ENCODE data around the gene CDH12. TPM values are rescaled to one million over a fixed set of nuclear protein-coding genes. Genes with fewer than 3 reads are reported as not detected.
"Not testable (repeated sequence)": the region's sequence is repeated elsewhere in the genome, so short reads cannot be mapped to it uniquely, and the experiment has no call there.

The CDH12 gene
- polyA plus RNA-seq, 4 donors = 2.6 TPM; not detected in 3

- no peaks in the 10 kb centered on the region for H3K27me3 ChIP-seq (ENCODE audit: control insufficient read depth in 3 of 3, insufficient read depth in 3 of 3, low read length in 3 of 3)
- no peaks in the 10 kb centered on the region for H3K36me3 ChIP-seq (ENCODE audit: control insufficient read depth in 3 of 3, insufficient read depth in 2 of 3, low read depth in 1 of 3, low read length in 3 of 3)
- no peak overlapping the region for H3K4me3 ChIP-seq (ENCODE audit: low read depth in 1 of 3, low read length in 3 of 3)
- no peak overlapping the region for H3K27ac ChIP-seq (ENCODE audit: low read depth in 1 of 3, low read length in 2 of 3)
- no peak for FAIRE-seq
- no peak for DNase-seq
- WGBS, 3 donors = 49 to 64% (median 54%) methylated on average over 2 of the region's 2 CpGs
- no peaks in the 10 kb centered on the region for H3K4me1 ChIP-seq (ENCODE audit: control insufficient read depth in 3 of 3, insufficient read depth in 2 of 3, low read depth in 1 of 3, low read length in 2 of 3)
- no peaks in the 10 kb centered on the region for H3K9me3 ChIP-seq (ENCODE audit: control insufficient read depth in 2 of 2, insufficient read depth in 1 of 2, low read depth in 1 of 2, low read length in 1 of 2)
Observed at GRCh38 chr5:22793463-22793862, 59.7 kb downstream of the CDH12 start.

- H3K4me1 ChIP-seq (ENCODE audit: control insufficient read depth in 3 of 3, insufficient read depth in 2 of 3, low read depth in 1 of 3, low read length in 2 of 3) = no peaks in the 10 kb centered on the region
- DNase-seq (no peak), FAIRE-seq (no peak)
- no peaks in the 10 kb centered on the region for H3K9me3 ChIP-seq (ENCODE audit: control insufficient read depth in 2 of 2, insufficient read depth in 1 of 2, low read depth in 1 of 2, low read length in 1 of 2)
- H3K27ac ChIP-seq (ENCODE audit: low read depth in 1 of 3, low read length in 2 of 3) = no peak overlapping the region
- H3K27me3 ChIP-seq (ENCODE audit: control insufficient read depth in 3 of 3, insufficient read depth in 3 of 3, low read length in 3 of 3) = no peaks in the 10 kb centered on the region
- no peak overlapping the region for H3K4me3 ChIP-seq (ENCODE audit: low read depth in 1 of 3, low read length in 3 of 3)
- 62 to 79% (median 73%) methylated on average over 1 of the region's 1 CpG for WGBS, 3 donors
- H3K36me3 ChIP-seq (ENCODE audit: control insufficient read depth in 3 of 3, insufficient read depth in 2 of 3, low read depth in 1 of 3, low read length in 3 of 3) = no peaks in the 10 kb centered on the region
Observed at GRCh38 chr5:22787807-22788206, 65.3 kb downstream of the CDH12 start.

- H3K9me3 ChIP-seq (ENCODE audit: control insufficient read depth in 2 of 2, insufficient read depth in 1 of 2, low read depth in 1 of 2, low read length in 1 of 2) = no peaks in the 10 kb centered on the region
- H3K4me1 ChIP-seq (ENCODE audit: control insufficient read depth in 3 of 3, insufficient read depth in 2 of 3, low read depth in 1 of 3, low read length in 2 of 3) = no peaks in the 10 kb centered on the region
- 67 to 86% (median 81%) methylated on average over 5 of the region's 5 CpGs for WGBS, 3 donors
- H3K27me3 ChIP-seq (ENCODE audit: control insufficient read depth in 3 of 3, insufficient read depth in 3 of 3, low read length in 3 of 3) = no peaks in the 10 kb centered on the region
- FAIRE-seq (peak; percentile 23), DNase-seq (no peak)
- H3K36me3 ChIP-seq (ENCODE audit: control insufficient read depth in 3 of 3, insufficient read depth in 2 of 3, low read depth in 1 of 3, low read length in 3 of 3) = no peaks in the 10 kb centered on the region
- no peak overlapping the region for H3K27ac ChIP-seq (ENCODE audit: low read depth in 1 of 3, low read length in 2 of 3)
- no peak overlapping the region for H3K4me3 ChIP-seq (ENCODE audit: low read depth in 1 of 3, low read length in 3 of 3)
Observed at GRCh38 chr5:22787398-22787797, 65.7 kb downstream of the CDH12 start.

GRCh38 chr5:22780756-22781155 is 72.4 kb downstream of the CDH12 start:
- H3K36me3 ChIP-seq (ENCODE audit: control insufficient read depth in 3 of 3, insufficient read depth in 2 of 3, low read depth in 1 of 3, low read length in 3 of 3) = no peaks in the 10 kb centered on the region
- H3K4me3 ChIP-seq (ENCODE audit: low read depth in 1 of 3, low read length in 3 of 3) = no peak overlapping the region
- H3K4me1 ChIP-seq (ENCODE audit: control insufficient read depth in 3 of 3, insufficient read depth in 2 of 3, low read depth in 1 of 3, low read length in 2 of 3) = no peaks in the 10 kb centered on the region
- H3K9me3 ChIP-seq (ENCODE audit: control insufficient read depth in 2 of 2, insufficient read depth in 1 of 2, low read depth in 1 of 2, low read length in 1 of 2) = no peaks in the 10 kb centered on the region
- FAIRE-seq = no peak
- no peak for DNase-seq
- H3K27me3 ChIP-seq (ENCODE audit: control insufficient read depth in 3 of 3, insufficient read depth in 3 of 3, low read length in 3 of 3) = no peaks in the 10 kb centered on the region
- H3K27ac ChIP-seq (ENCODE audit: low read depth in 1 of 3, low read length in 2 of 3) = no peak overlapping the region

- no peak for FAIRE-seq
- H3K4me3 ChIP-seq (ENCODE audit: low read depth in 1 of 3, low read length in 3 of 3) = no peak overlapping the region
- no peaks in the 10 kb centered on the region for H3K27me3 ChIP-seq (ENCODE audit: control insufficient read depth in 3 of 3, insufficient read depth in 3 of 3, low read length in 3 of 3)
- H3K9me3 ChIP-seq (ENCODE audit: control insufficient read depth in 2 of 2, insufficient read depth in 1 of 2, low read depth in 1 of 2, low read length in 1 of 2) = no peaks in the 10 kb centered on the region
- no peaks in the 10 kb centered on the region for H3K4me1 ChIP-seq (ENCODE audit: control insufficient read depth in 3 of 3, insufficient read depth in 2 of 3, low read depth in 1 of 3, low read length in 2 of 3)
- no peaks in the 10 kb centered on the region for H3K36me3 ChIP-seq (ENCODE audit: control insufficient read depth in 3 of 3, insufficient read depth in 2 of 3, low read depth in 1 of 3, low read length in 3 of 3)
- 44 to 66% (median 53%) methylated on average over 3 of the region's 3 CpGs for WGBS, 3 donors
- no peak for DNase-seq
- no peak overlapping the region for H3K27ac ChIP-seq (ENCODE audit: low read depth in 1 of 3, low read length in 2 of 3)
Observed at GRCh38 chr5:22779499-22779898, 73.6 kb downstream of the CDH12 start.

- no peaks in the 10 kb centered on the region for H3K4me1 ChIP-seq (ENCODE audit: control insufficient read depth in 3 of 3, insufficient read depth in 2 of 3, low read depth in 1 of 3, low read length in 2 of 3)
- H3K36me3 ChIP-seq (ENCODE audit: control insufficient read depth in 3 of 3, insufficient read depth in 2 of 3, low read depth in 1 of 3, low read length in 3 of 3) = no peaks in the 10 kb centered on the region
- H3K9me3 ChIP-seq (ENCODE audit: control insufficient read depth in 2 of 2, insufficient read depth in 1 of 2, low read depth in 1 of 2, low read length in 1 of 2) = no peaks in the 10 kb centered on the region
- no peak overlapping the region for H3K27ac ChIP-seq (ENCODE audit: low read depth in 1 of 3, low read length in 2 of 3)
- no peaks in the 10 kb centered on the region for H3K27me3 ChIP-seq (ENCODE audit: control insufficient read depth in 3 of 3, insufficient read depth in 3 of 3, low read length in 3 of 3)
- H3K4me3 ChIP-seq (ENCODE audit: low read depth in 1 of 3, low read length in 3 of 3) = no peak overlapping the region
- 79 to 87% (median 86%) methylated on average over 6 of the region's 6 CpGs for WGBS, 3 donors
- DNase-seq (no peak), FAIRE-seq (no peak)
Observed at GRCh38 chr5:22776285-22776684, 76.9 kb downstream of the CDH12 start.

- DNase-seq; H3K36me3 ChIP-seq (ENCODE audit: control insufficient read depth in 3 of 3, insufficient read depth in 2 of 3, low read depth in 1 of 3, low read length in 3 of 3); H3K9me3 ChIP-seq (ENCODE audit: control insufficient read depth in 2 of 2, insufficient read depth in 1 of 2, low read depth in 1 of 2, low read length in 1 of 2); H3K27ac ChIP-seq (ENCODE audit: low read depth in 1 of 3, low read length in 2 of 3); H3K27me3 ChIP-seq (ENCODE audit: control insufficient read depth in 3 of 3, insufficient read depth in 3 of 3, low read length in 3 of 3); H3K4me1 ChIP-seq (ENCODE audit: control insufficient read depth in 3 of 3, insufficient read depth in 2 of 3, low read depth in 1 of 3, low read length in 2 of 3); H3K4me3 ChIP-seq (ENCODE audit: low read depth in 1 of 3, low read length in 3 of 3); FAIRE-seq: not testable (repeated sequence)
- WGBS, 3 donors = 83 to 96% (median 89%) methylated on average over 1 of the region's 1 CpG
Observed at GRCh38 chr5:22774214-22774613, 78.9 kb downstream of the CDH12 start.

GRCh38 chr5:22764736-22765135 is 88.4 kb downstream of the CDH12 start:
- 69% methylated on average over 5 of the region's 5 CpGs for WGBS, 3 donors

GRCh38 chr5:22757776-22758175 is 95.4 kb downstream of the CDH12 start:
- FAIRE-seq = no peak
- DNase-seq = no peak
- WGBS, 3 donors = 56 to 66% (median 58%) methylated on average over 4 of the region's 4 CpGs

More at GRCh38 chr5:22764736-22765135, 88.4 kb downstream of the CDH12 start:
- H3K9me3 ChIP-seq (ENCODE audit: control insufficient read depth in 2 of 2, insufficient read depth in 1 of 2, low read depth in 1 of 2, low read length in 1 of 2) = no peaks in the 10 kb centered on the region
- H3K27ac ChIP-seq (ENCODE audit: low read depth in 1 of 3, low read length in 2 of 3) = no peak overlapping the region
- FAIRE-seq (no peak), DNase-seq (no peak)
- H3K4me1 ChIP-seq (ENCODE audit: control insufficient read depth in 3 of 3, insufficient read depth in 2 of 3, low read depth in 1 of 3, low read length in 2 of 3) = no peaks in the 10 kb centered on the region
- no peak overlapping the region for H3K4me3 ChIP-seq (ENCODE audit: low read depth in 1 of 3, low read length in 3 of 3)
- H3K27me3 ChIP-seq (ENCODE audit: control insufficient read depth in 3 of 3, insufficient read depth in 3 of 3, low read length in 3 of 3) = no peaks in the 10 kb centered on the region
- no peaks in the 10 kb centered on the region for H3K36me3 ChIP-seq (ENCODE audit: control insufficient read depth in 3 of 3, insufficient read depth in 2 of 3, low read depth in 1 of 3, low read length in 3 of 3)

More at GRCh38 chr5:22757776-22758175, 95.4 kb downstream of the CDH12 start:
- Histone ChIP-seq H3K4me3 (ENCODE audit: low read depth in 1 of 3, low read length in 3 of 3) (no peak overlapping the region), H3K27me3 (ENCODE audit: control insufficient read depth in 3 of 3, insufficient read depth in 3 of 3, low read length in 3 of 3) (no peaks in the 10 kb centered on the region), H3K4me1 (ENCODE audit: control insufficient read depth in 3 of 3, insufficient read depth in 2 of 3, low read depth in 1 of 3, low read length in 2 of 3) (no peaks in the 10 kb centered on the region), H3K9me3 (ENCODE audit: control insufficient read depth in 2 of 2, insufficient read depth in 1 of 2, low read depth in 1 of 2, low read length in 1 of 2) (no peaks in the 10 kb centered on the region), H3K36me3 (ENCODE audit: control insufficient read depth in 3 of 3, insufficient read depth in 2 of 3, low read depth in 1 of 3, low read length in 3 of 3) (no peaks in the 10 kb centered on the region), H3K27ac (ENCODE audit: low read depth in 1 of 3, low read length in 2 of 3) (no peak overlapping the region)

All from small intestine (tissue), 7 donors.